HEK293T (cell line): ENCODE results near the gene RNF32.

Source experiments
- ARNT ChIP-seq: fragments of 450-650 bp; IDR thresholded peaks from 2 replicates; pipeline ENCODE4 v1.6.1; 2017; ENCODE audit warnings: mild to moderate bottlenecking
- BHLHE40 ChIP-seq: fragments of 450-650 bp; IDR thresholded peaks from 2 replicates; pipeline ENCODE4 v1.6.1; 2016; ENCODE audit warnings: mild to moderate bottlenecking, moderate library complexity, borderline replicate concordance
- ELF4 ChIP-seq: fragments of 450-650 bp; IDR thresholded peaks from 2 replicates; pipeline ENCODE4 v1.6.1; 2017; ENCODE audit warnings: antibody characterized with exemption
- FOXA1 ChIP-seq: fragments of 450-650 bp; IDR thresholded peaks from 2 replicates; pipeline ENCODE4 v1.6.1; 2016; ENCODE audit warnings: mild to moderate bottlenecking
- FOXK2 ChIP-seq: fragments of 450-650 bp; IDR thresholded peaks from 2 replicates; pipeline ENCODE4 v1.6.1; 2016; ENCODE audit warnings: mild to moderate bottlenecking
- FOXM1 ChIP-seq: fragments of 450-650 bp; IDR thresholded peaks from 2 replicates; pipeline ENCODE4 v1.6.1; 2017; ENCODE audit warnings: mild to moderate bottlenecking, borderline replicate concordance
- HDGF ChIP-seq: fragments of 450-650 bp; IDR thresholded peaks from 2 replicates; pipeline ENCODE4 v1.6.1; 2017; ENCODE audit warnings: antibody characterized with exemption, borderline replicate concordance
- L3MBTL2 ChIP-seq: fragments of 450-650 bp; conservative IDR thresholded peaks from 2 replicates; pipeline ENCODE4 v1.6.1; 2016; ENCODE audit warnings: mild to moderate bottlenecking
- LEF1 ChIP-seq: fragments of 450-650 bp; IDR thresholded peaks from 2 replicates; pipeline ENCODE4 v1.6.1; 2017; ENCODE audit warnings: mild to moderate bottlenecking, borderline replicate concordance
- PKNOX1 ChIP-seq: fragments of 450-650 bp; IDR thresholded peaks from 2 replicates; pipeline ENCODE4 v1.6.1; 2016
- SP1 ChIP-seq: fragments of 450-650 bp; IDR thresholded peaks from 2 replicates; pipeline ENCODE4 v1.6.1; 2017
- SUZ12 ChIP-seq: fragments of 450-650 bp; IDR thresholded peaks from 2 replicates; pipeline ENCODE4 v1.6.1; 2016; ENCODE audit warnings: mild to moderate bottlenecking
- TARDBP ChIP-seq: fragments of 450-650 bp; IDR thresholded peaks from 2 replicates; pipeline ENCODE4 v1.6.1; 2016
- ZNF384 ChIP-seq: fragments of 450-650 bp; IDR thresholded peaks from 2 replicates; pipeline ENCODE4 v1.6.1; 2016

GRCh38 chr7:156652886-156653568 is 12.5 kb downstream of the RNF32 start:
- no peak for TF ChIP-seq ARNT
- TF ChIP-seq LEF1 = no peak
- TF ChIP-seq FOXK2 = no peak
- no peak for TF ChIP-seq SUZ12
- TF ChIP-seq FOXM1 = no peak
- no peak for TF ChIP-seq PKNOX1
- TF ChIP-seq BHLHE40 = no peak
- TF ChIP-seq HDGF = no peak
- no peak for TF ChIP-seq L3MBTL2
- TF ChIP-seq SP1 = no peak
- no peak for TF ChIP-seq TARDBP
- no peak for TF ChIP-seq ELF4
- no peak for TF ChIP-seq ZNF384
- no peak for TF ChIP-seq FOXA1
